Spleen (tissue), 7 donors: ENCODE measurements around the gene PHACTR2.

Experiments used
- CTCF ChIP-seq, 11 experiments: fragments of 200-600 bp in 7 of 11; fragments of 450-650 bp in 4 of 11; sonication (generic) in 4 of 11; IDR thresholded peaks in 8 of 11; conservative IDR thresholded peaks in 3 of 11; 1 replicate in 7 of 11; 2 replicates in 4 of 11; pipeline versions ENCODE4 v1.4.0 to v1.8.0; 2016 to 2021; ENCODE audit warnings: antibody characterized with exemption in 11 of 11, inconsistent platforms in 4 of 11, mild to moderate bottlenecking in 1 of 11
- POLR2AphosphoS5 ChIP-seq, 3 donors: sonication (generic); formaldehyde crosslinking; IDR thresholded peaks; one replicate each; pipeline ENCODE4 v1.5.1; 2017; ENCODE audit warnings: antibody characterized with exemption in 3 of 3
- donor health status: DM: no; HTN: no; CAD: no; lungs with moderate emphysema.
- donor health status: DM: no; HTN: no; CAD: no.
- donor health status: DM: no; HTN: no; CAD: no.

DNA sequence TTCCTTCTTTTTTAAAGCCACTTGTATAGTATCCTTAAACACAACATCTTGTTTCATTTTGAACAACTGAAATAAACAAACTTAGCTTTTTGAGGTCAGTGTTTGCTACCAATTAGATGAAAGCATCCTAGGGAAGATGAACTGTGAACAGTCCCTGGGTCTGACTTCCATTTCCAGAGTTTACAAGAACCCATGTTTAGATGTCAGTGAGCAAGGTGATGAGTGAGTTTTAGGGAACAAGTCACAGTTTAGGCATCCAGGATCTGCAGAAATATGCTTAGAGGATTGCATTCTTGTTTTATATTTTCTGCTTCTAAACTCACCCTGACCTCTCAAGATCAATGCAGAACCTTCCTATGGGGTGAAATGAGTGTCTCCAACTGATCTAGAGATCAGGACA, 189.5 kb downstream of the PHACTR2 start:
- TF ChIP-seq POLR2AphosphoS5 (IDR thresholded peaks at IDR 0.05): no peak
- TF ChIP-seq CTCF (IDR thresholded peaks at IDR 0.05 in 8 of 11, conservative IDR thresholded peaks at IDR 0.05 in 3 of 11): no peak
